Measurements from ENCODE around the gene FFAR1. TPM values are rescaled to one million over a fixed set of nuclear protein-coding genes. Genes with fewer than 3 reads are reported as not detected.

The FFAR1 gene, protein sequence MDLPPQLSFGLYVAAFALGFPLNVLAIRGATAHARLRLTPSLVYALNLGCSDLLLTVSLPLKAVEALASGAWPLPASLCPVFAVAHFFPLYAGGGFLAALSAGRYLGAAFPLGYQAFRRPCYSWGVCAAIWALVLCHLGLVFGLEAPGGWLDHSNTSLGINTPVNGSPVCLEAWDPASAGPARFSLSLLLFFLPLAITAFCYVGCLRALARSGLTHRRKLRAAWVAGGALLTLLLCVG (N-terminal part only)
- total RNA-seq (under 1 TPM in 1 of 2 donors, not detected in 1; 0.06 TPM), polyA plus RNA-seq (ENCODE audit: insufficient read length in 2 of 2) (under 1 TPM; 0.70 to 0.83 TPM)
- long read RNA-seq, donor 1, result 0 reads
- long read RNA-seq, donor 2, result 0 reads
- long read RNA-seq, donor 3, partial matches to known transcripts, result 0 of 1 reads
- long read RNA-seq, donor 3, other reads (novel, unspliced or antisense), result 0 of 1 reads
- long read RNA-seq, donor 4, result 0 reads

- WGBS (ENCODE audit: insufficient coverage), result 90% methylated on average over 18 of the region's 18 CpGs
- H3K9me3 ChIP-seq (ENCODE audit: control insufficient read depth, insufficient read depth, low read length), result no peaks in the 10 kb centered on the region
- H3K4me1 ChIP-seq (ENCODE audit: control insufficient read depth, insufficient read depth, low read length), result no peaks in the 10 kb centered on the region
- no peaks in the 10 kb centered on the region for H3K36me3 ChIP-seq (ENCODE audit: control insufficient read depth, insufficient read depth, low read length)
- no peak within 1 kb of the TSS for H3K4me3 ChIP-seq (ENCODE audit: low read depth, low read length)
- DNase-seq (ENCODE audit: low read depth in 4 of 6, low spot score in 6 of 6), result peak in 1 of 6 donors; percentile 0
- H3K27ac ChIP-seq (ENCODE audit: low read depth, low read length), result no peak within 1 kb of the TSS
- no peaks in the 10 kb centered on the region for H3K27me3 ChIP-seq (ENCODE audit: control insufficient read depth, insufficient read depth, low read length)
Measured at GRCh38 chr19:35347171-35347929, at the start of gene FFAR1. Gene FFAR1, plus strand, starts transcription at chr19:35347902. Its CDS starts 3,650 bp downstream, at chr19:35351552.

GRCh38 chr19:35297922-35298321 lies 49.8 kb upstream of the FFAR1 start:
- H3K4me1 ChIP-seq (ENCODE audit: control insufficient read depth, insufficient read depth, low read length), result peaks cover 27% of the 10 kb centered on the region
- whole genome bisulfite sequencing (ENCODE audit: insufficient coverage), result 94% methylated on average over 2 of the region's 2 CpGs
- H3K36me3 ChIP-seq (ENCODE audit: control insufficient read depth, insufficient read depth, low read length), result peaks cover 12% of the 10 kb centered on the region
- DNase-seq (ENCODE audit: low read depth in 4 of 6, low spot score in 6 of 6), result no peak
- no peak overlapping the region for H3K27ac ChIP-seq (ENCODE audit: low read depth, low read length)
- H3K27me3 ChIP-seq (ENCODE audit: control insufficient read depth, insufficient read depth, low read length), result no peaks in the 10 kb centered on the region
- no peak overlapping the region for H3K4me3 ChIP-seq (ENCODE audit: low read depth, low read length)
- no peaks in the 10 kb centered on the region for H3K9me3 ChIP-seq (ENCODE audit: control insufficient read depth, insufficient read depth, low read length)

- Histone ChIP-seq H3K27ac (ENCODE audit: low read depth, low read length) (no peak overlapping the region), H3K9me3 (ENCODE audit: control insufficient read depth, insufficient read depth, low read length) (no peaks in the 10 kb centered on the region), H3K36me3 (ENCODE audit: control insufficient read depth, insufficient read depth, low read length) (peaks cover 12% of the 10 kb centered on the region), H3K27me3 (ENCODE audit: control insufficient read depth, insufficient read depth, low read length) (no peaks in the 10 kb centered on the region), H3K4me3 (ENCODE audit: low read depth, low read length) (no peak overlapping the region), H3K4me1 (ENCODE audit: control insufficient read depth, insufficient read depth, low read length) (peaks cover 21% of the 10 kb centered on the region)
- WGBS (ENCODE audit: insufficient coverage), result 95% methylated on average over 4 of the region's 5 CpGs
- DNase-seq (ENCODE audit: low read depth in 4 of 6, low spot score in 6 of 6), result no peak
Measured at GRCh38 chr19:35298561-35298972, 49.1 kb upstream of the FFAR1 start.

DNA sequence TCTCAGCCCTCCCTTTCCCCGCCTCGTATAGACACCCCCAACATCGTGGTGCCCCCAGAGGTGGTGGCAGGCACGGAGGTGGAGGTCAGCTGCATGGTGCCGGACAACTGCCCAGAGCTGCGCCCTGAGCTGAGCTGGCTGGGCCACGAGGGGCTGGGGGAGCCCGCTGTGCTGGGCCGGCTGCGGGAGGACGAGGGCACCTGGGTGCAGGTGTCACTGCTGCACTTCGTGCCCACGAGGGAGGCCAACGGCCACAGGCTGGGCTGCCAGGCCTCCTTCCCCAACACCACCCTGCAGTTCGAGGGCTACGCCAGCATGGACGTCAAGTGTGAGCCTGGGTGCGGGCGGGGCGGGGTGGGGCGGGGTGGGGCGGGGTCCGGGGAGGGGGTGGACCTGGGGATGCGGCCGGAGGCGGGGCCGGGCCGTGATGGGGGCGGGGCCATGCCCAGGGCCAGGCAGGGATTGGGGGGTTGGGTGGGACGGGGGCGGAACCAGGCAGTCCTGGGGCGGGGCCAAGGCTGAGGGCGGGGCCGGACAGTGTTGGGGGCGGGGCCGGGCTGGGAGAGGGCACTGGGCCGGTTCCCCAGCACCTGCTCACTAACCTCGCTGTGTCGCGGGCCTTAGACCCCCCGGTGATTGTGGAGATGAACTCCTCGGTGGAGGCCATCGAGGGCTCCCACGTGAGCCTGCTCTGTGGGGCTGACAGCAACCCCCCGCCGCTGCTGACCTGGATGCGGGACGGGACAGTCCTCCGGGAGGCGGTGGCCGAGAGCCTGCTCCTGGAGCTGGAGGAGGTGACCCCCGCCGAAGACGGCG lies 48.0 kb upstream of the FFAR1 start:
- no peak overlapping the region for H3K27ac ChIP-seq (ENCODE audit: low read depth, low read length)
- H3K9me3 ChIP-seq (ENCODE audit: control insufficient read depth, insufficient read depth, low read length), result no peaks in the 10 kb centered on the region
- no peak for DNase-seq (ENCODE audit: low read depth in 4 of 6, low spot score in 6 of 6)
- H3K36me3 ChIP-seq (ENCODE audit: control insufficient read depth, insufficient read depth, low read length), result peaks cover 12% of the 10 kb centered on the region
- no peaks in the 10 kb centered on the region for H3K27me3 ChIP-seq (ENCODE audit: control insufficient read depth, insufficient read depth, low read length)
- no peak overlapping the region for H3K4me3 ChIP-seq (ENCODE audit: low read depth, low read length)
- peaks cover 12% of the 10 kb centered on the region for H3K4me1 ChIP-seq (ENCODE audit: control insufficient read depth, insufficient read depth, low read length)
- WGBS (ENCODE audit: insufficient coverage), result 46% methylated on average over 37 of the region's 55 CpGs

GRCh38 chr19:35300339-35300649 lies 47.4 kb upstream of the FFAR1 start:
- H3K9me3 ChIP-seq (ENCODE audit: control insufficient read depth, insufficient read depth, low read length), result no peaks in the 10 kb centered on the region
- no peak overlapping the region for H3K27ac ChIP-seq (ENCODE audit: low read depth, low read length)
- 76% methylated on average over 10 of the region's 10 CpGs for WGBS (ENCODE audit: insufficient coverage)
- DNase-seq (ENCODE audit: low read depth in 4 of 6, low spot score in 6 of 6), result no peak
- peaks cover 11% of the 10 kb centered on the region for H3K4me1 ChIP-seq (ENCODE audit: control insufficient read depth, insufficient read depth, low read length)
- no peaks in the 10 kb centered on the region for H3K27me3 ChIP-seq (ENCODE audit: control insufficient read depth, insufficient read depth, low read length)
- H3K36me3 ChIP-seq (ENCODE audit: control insufficient read depth, insufficient read depth, low read length), result peaks cover 12% of the 10 kb centered on the region
- no peak overlapping the region for H3K4me3 ChIP-seq (ENCODE audit: low read depth, low read length)

DNA sequence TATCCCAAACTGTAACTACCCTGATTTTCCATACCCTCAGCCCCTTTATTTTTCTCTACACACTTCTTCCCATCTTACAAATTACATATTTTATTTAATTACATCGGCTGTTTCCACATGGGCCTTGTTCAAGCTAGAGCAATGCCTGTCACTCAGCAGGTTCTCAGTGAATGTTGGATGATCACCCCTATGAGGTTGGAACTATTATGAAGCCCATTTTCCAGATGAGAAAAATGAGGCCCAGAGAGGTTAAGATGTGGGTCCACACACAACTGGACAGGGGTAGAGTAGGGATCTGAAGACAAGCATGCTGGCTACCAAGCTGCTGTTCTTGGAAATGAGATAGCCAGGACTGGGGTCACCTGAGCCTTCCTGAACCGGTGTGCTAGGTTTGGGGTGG lies 45.7 kb upstream of the FFAR1 start:
- WGBS (ENCODE audit: insufficient coverage), result 100% methylated on average over 1 of the region's 2 CpGs
- DNase-seq (ENCODE audit: low read depth in 4 of 6, low spot score in 6 of 6), result no peak
- Histone ChIP-seq H3K4me3 (ENCODE audit: low read depth, low read length) (no peak overlapping the region), H3K9me3 (ENCODE audit: control insufficient read depth, insufficient read depth, low read length) (no peaks in the 10 kb centered on the region), H3K27ac (ENCODE audit: low read depth, low read length) (no peak overlapping the region), H3K27me3 (ENCODE audit: control insufficient read depth, insufficient read depth, low read length) (no peaks in the 10 kb centered on the region), H3K4me1 (ENCODE audit: control insufficient read depth, insufficient read depth, low read length) (peaks cover 2% of the 10 kb centered on the region), H3K36me3 (ENCODE audit: control insufficient read depth, insufficient read depth, low read length) (peaks cover 12% of the 10 kb centered on the region)

DNA sequence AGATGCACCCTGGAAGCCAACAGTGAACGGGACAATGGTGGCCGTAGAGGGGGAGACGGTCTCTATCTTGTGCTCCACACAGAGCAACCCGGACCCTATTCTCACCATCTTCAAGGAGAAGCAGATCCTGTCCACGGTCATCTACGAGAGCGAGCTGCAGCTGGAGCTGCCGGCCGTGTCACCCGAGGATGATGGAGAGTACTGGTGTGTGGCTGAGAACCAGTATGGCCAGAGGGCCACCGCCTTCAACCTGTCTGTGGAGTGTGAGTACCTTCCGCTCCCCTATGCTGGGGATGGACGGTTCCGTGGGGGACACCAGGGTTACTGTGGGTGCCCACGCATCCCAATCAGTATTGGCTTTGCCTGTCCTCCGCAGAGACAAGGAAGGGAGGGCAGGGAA lies 45.3 kb upstream of the FFAR1 start:
- Histone ChIP-seq H3K4me3 (ENCODE audit: low read depth, low read length) (no peak overlapping the region), H3K9me3 (ENCODE audit: control insufficient read depth, insufficient read depth, low read length) (no peaks in the 10 kb centered on the region), H3K4me1 (ENCODE audit: control insufficient read depth, insufficient read depth, low read length) (peaks cover 2% of the 10 kb centered on the region), H3K27ac (ENCODE audit: low read depth, low read length) (no peak overlapping the region), H3K36me3 (ENCODE audit: control insufficient read depth, insufficient read depth, low read length) (peaks cover 12% of the 10 kb centered on the region), H3K27me3 (ENCODE audit: control insufficient read depth, insufficient read depth, low read length) (no peaks in the 10 kb centered on the region)
- DNase-seq (ENCODE audit: low read depth in 4 of 6, low spot score in 6 of 6), result no peak
- WGBS (ENCODE audit: insufficient coverage), result 93% methylated on average over 14 of the region's 16 CpGs

DNA sequence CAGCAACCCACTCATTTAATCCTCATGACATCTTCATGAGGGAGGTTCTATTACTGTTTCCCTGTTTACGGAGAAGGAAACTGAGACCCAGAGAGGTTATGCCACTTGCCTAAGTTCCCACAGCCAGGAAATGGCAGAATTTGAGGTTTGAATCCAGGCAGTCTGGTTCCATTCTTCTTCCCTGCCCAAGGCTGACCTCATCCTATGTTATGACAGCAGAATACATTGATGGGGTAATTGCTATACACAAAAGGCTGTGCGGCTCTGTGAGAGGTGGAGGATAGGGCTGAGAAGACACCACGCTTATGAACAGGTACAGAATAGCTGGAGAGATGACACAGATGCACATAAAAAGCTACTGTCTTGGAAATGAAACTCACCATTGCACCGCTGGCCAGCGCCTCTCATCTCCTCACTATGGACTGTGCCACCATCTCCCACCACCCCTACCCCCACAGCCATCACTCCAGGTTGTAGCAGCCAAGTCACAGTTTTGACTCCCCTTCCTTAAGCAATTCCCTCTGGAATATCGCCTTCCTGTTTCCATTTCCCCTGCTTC lies 44.3 kb upstream of the FFAR1 start:
- Histone ChIP-seq H3K4me1 (ENCODE audit: control insufficient read depth, insufficient read depth, low read length) (peaks cover 2% of the 10 kb centered on the region), H3K27ac (ENCODE audit: low read depth, low read length) (no peak overlapping the region), H3K27me3 (ENCODE audit: control insufficient read depth, insufficient read depth, low read length) (no peaks in the 10 kb centered on the region)

DNA sequence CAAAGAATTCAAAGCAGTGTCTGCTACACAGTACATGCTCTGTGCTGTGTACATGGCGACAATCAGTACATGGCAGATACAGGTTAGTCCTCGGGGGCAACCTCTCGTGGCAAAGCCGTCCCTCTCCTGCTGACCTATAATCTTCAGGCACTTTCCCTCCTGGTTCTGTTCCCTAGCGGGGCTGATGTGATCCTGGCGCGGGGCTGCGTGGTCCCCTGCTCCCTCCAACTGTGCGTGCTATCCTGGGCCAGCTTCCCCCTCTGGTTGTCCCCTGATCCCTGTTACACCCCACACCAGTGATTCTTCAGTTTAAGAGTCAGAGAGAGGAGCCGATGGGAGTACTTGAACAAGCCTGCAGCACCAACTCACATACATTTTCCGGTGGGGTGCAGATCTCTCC lies 43.7 kb upstream of the FFAR1 start:
- H3K27me3 ChIP-seq (ENCODE audit: control insufficient read depth, insufficient read depth, low read length), result no peaks in the 10 kb centered on the region
- WGBS (ENCODE audit: insufficient coverage), result 71% methylated on average over 8 of the region's 11 CpGs
- H3K4me3 ChIP-seq (ENCODE audit: low read depth, low read length), result no peak overlapping the region
- no peaks in the 10 kb centered on the region for H3K9me3 ChIP-seq (ENCODE audit: control insufficient read depth, insufficient read depth, low read length)
- H3K4me1 ChIP-seq (ENCODE audit: control insufficient read depth, insufficient read depth, low read length), result peaks cover 4% of the 10 kb centered on the region
- no peak overlapping the region for H3K27ac ChIP-seq (ENCODE audit: low read depth, low read length)
- H3K36me3 ChIP-seq (ENCODE audit: control insufficient read depth, insufficient read depth, low read length), result no peaks in the 10 kb centered on the region
- no peak for DNase-seq (ENCODE audit: low read depth in 4 of 6, low spot score in 6 of 6)

More for the DNA sequence above, 44.3 kb upstream of the FFAR1 start:
- no peaks in the 10 kb centered on the region for H3K9me3 ChIP-seq (ENCODE audit: control insufficient read depth, insufficient read depth, low read length)
- WGBS (ENCODE audit: insufficient coverage), result 93% methylated on average over 5 of the region's 6 CpGs
- peaks cover 4% of the 10 kb centered on the region for H3K36me3 ChIP-seq (ENCODE audit: control insufficient read depth, insufficient read depth, low read length)
- H3K4me3 ChIP-seq (ENCODE audit: low read depth, low read length), result no peak overlapping the region
- no peak for DNase-seq (ENCODE audit: low read depth in 4 of 6, low spot score in 6 of 6)
